Activated T-helper 2 cell treated with anti-CD3 and anti-CD28 coated beads, Interferon-gamma antibody, Interleukin-2, Interleukin-4, amounts not matched to agents 10 μg/mL and 5 μg/mL and 100 μg/mL, durations not matched to agents 14 hours and 24 hours and 36 hours (primary cell): Measurements from ENCODE around the gene DNAJC18. TPM values are rescaled to one million over a fixed set of nuclear protein-coding genes. Genes with fewer than 3 reads are reported as not detected.

Experiments
- DNase-seq: peaks from one replicate; pipeline ENCODE4 v3.0.0; 2021; ENCODE audit warnings: low spot score
- H3K27ac Mint-ChIP-seq: one replicate; pipeline ENCODE4 v1.8.0; 2021; ENCODE audit warnings: mixed read lengths
- H3K27me3 Mint-ChIP-seq: one replicate; pipeline ENCODE4 v1.8.0; 2021; ENCODE audit warnings: low read depth, mixed read lengths
- H3K36me3 Mint-ChIP-seq: one replicate; pipeline ENCODE4 v1.8.0; 2021; ENCODE audit warnings: low read depth, mixed read lengths
- H3K4me1 Mint-ChIP-seq: one replicate; pipeline ENCODE4 v1.8.0; 2021; ENCODE audit warnings: low read depth, mixed read lengths
- H3K4me3 Mint-ChIP-seq: one replicate; pipeline ENCODE4 v1.8.0; 2021; ENCODE audit warnings: low read depth, mild to moderate bottlenecking, moderate library complexity, mixed read lengths
- H3K9me3 Mint-ChIP-seq: one replicate; pipeline ENCODE4 v1.8.0; 2021; ENCODE audit warnings: mixed read lengths
- intact Hi-C: fragments of 100-400 bp; cut with micrococcal nuclease; formaldehyde crosslinking; loops from one replicate; pipeline ENCODE4 v1.15.1; 2023
- total RNA-seq: library from RNA; stranded (reverse); gene quantifications from 2 replicates; pipeline ENCODE4 v1.2.3, GENCODE V29; 2022

The DNAJC18 gene
- total RNA-seq, 1 donor from 2014 or later: 29.8 TPM

- Mint-ChIP-seq H3K36me3 (peaks cover 12% of the 10 kb centered on the region), H3K4me3 (peak overlapping the region; percentile 92), H3K27me3 (no peaks in the 10 kb centered on the region), H3K27ac (peak overlapping the region; percentile 100), H3K4me1 (peaks cover 28% of the 10 kb centered on the region), H3K9me3 (no peaks in the 10 kb centered on the region)
- no peak for DNase-seq
- intact Hi-C loops: loop anchor here (1.0 kb wide), 3 partner anchors 10 to 157 kb away; partner anchors contain the start of gene UBE2D2
These were observed 34.9 kb downstream of the DNAJC18 start for GRCh38 chr5:139404484-139404840.

- peak within 1 kb of the TSS; percentile 92 for H3K4me3 Mint-ChIP-seq
- intact Hi-C loops: loop anchor here (1.0 kb wide), 3 partner anchors 10 to 157 kb away; partner anchors contain the start of gene UBE2D2
- peaks cover 16% of the 10 kb centered on the region for H3K36me3 Mint-ChIP-seq
- DNase-seq: peak; percentile 98
- H3K4me1 Mint-ChIP-seq: peaks cover 31% of the 10 kb centered on the region
- no peaks in the 10 kb centered on the region for H3K9me3 Mint-ChIP-seq
- peak within 1 kb of the TSS; percentile 100 for H3K27ac Mint-ChIP-seq
- H3K27me3 Mint-ChIP-seq: no peaks in the 10 kb centered on the region
These were observed 35.4 kb downstream of the DNAJC18 start, which contains the start of gene SPATA24 for GRCh38 chr5:139403787-139404483. TSS of gene SPATA24 (minus strand) at chr5:139404089. CDS start at chr5:139404060, 29 bp downstream.

GRCh38 chr5:139403418-139403786 is 35.9 kb downstream of the DNAJC18 start:
- peak overlapping the region; percentile 100 for H3K27ac Mint-ChIP-seq
- no peaks in the 10 kb centered on the region for H3K27me3 Mint-ChIP-seq
- intact Hi-C loops: no loop called here
- no peaks in the 10 kb centered on the region for H3K9me3 Mint-ChIP-seq
- peaks cover 16% of the 10 kb centered on the region for H3K36me3 Mint-ChIP-seq
- peak overlapping the region; percentile 92 for H3K4me3 Mint-ChIP-seq
- H3K4me1 Mint-ChIP-seq: peaks cover 31% of the 10 kb centered on the region
- DNase-seq: no peak

GRCh38 chr5:139402561-139403158 is 36.7 kb downstream of the DNAJC18 start:
- peak overlapping the region; percentile 92 for H3K4me3 Mint-ChIP-seq
- peaks cover 31% of the 10 kb centered on the region for H3K4me1 Mint-ChIP-seq
- peak overlapping the region; percentile 100 for H3K27ac Mint-ChIP-seq
- no peak for DNase-seq
- intact Hi-C loops: no loop called here
- no peaks in the 10 kb centered on the region for H3K27me3 Mint-ChIP-seq
- no peaks in the 10 kb centered on the region for H3K9me3 Mint-ChIP-seq
- peaks cover 18% of the 10 kb centered on the region for H3K36me3 Mint-ChIP-seq

- Mint-ChIP-seq H3K4me3 (no peak overlapping the region), H3K4me1 (peaks cover 31% of the 10 kb centered on the region), H3K27ac (no peak overlapping the region), H3K9me3 (no peaks in the 10 kb centered on the region), H3K36me3 (peaks cover 25% of the 10 kb centered on the region), H3K27me3 (no peaks in the 10 kb centered on the region)
- intact Hi-C loops: no loop called here
- DNase-seq: no peak
These were observed 37.8 kb downstream of the DNAJC18 start for GRCh38 chr5:139401546-139401945.

- Mint-ChIP-seq H3K36me3 (peaks cover 38% of the 10 kb centered on the region), H3K9me3 (no peaks in the 10 kb centered on the region), H3K4me3 (no peak overlapping the region), H3K4me1 (peaks cover 41% of the 10 kb centered on the region), H3K27me3 (no peaks in the 10 kb centered on the region), H3K27ac (peak overlapping the region; percentile 57)
- no peak for DNase-seq
- intact Hi-C loops: no loop called here
These were observed 39.7 kb downstream of the DNAJC18 start for GRCh38 chr5:139399501-139400121.

- no peak overlapping the region for H3K4me3 Mint-ChIP-seq
- intact Hi-C loops: no loop called here
- H3K36me3 Mint-ChIP-seq: peaks cover 47% of the 10 kb centered on the region
- no peaks in the 10 kb centered on the region for H3K9me3 Mint-ChIP-seq
- DNase-seq: no peak
- no peaks in the 10 kb centered on the region for H3K27me3 Mint-ChIP-seq
- H3K27ac Mint-ChIP-seq: no peak overlapping the region
- peaks cover 29% of the 10 kb centered on the region for H3K4me1 Mint-ChIP-seq
These were observed 41.4 kb downstream of the DNAJC18 start for GRCh38 chr5:139397921-139398320.

- Mint-ChIP-seq H3K27ac (no peak overlapping the region), H3K36me3 (peaks cover 52% of the 10 kb centered on the region), H3K27me3 (no peaks in the 10 kb centered on the region), H3K9me3 (no peaks in the 10 kb centered on the region), H3K4me1 (peaks cover 27% of the 10 kb centered on the region), H3K4me3 (peak overlapping the region; percentile 11)
- no peak for DNase-seq
- intact Hi-C loops: no loop called here
These were observed 42.6 kb downstream of the DNAJC18 start for GRCh38 chr5:139396691-139397090.

- no peak overlapping the region for H3K27ac Mint-ChIP-seq
- H3K9me3 Mint-ChIP-seq: no peaks in the 10 kb centered on the region
- DNase-seq: no peak
- no peaks in the 10 kb centered on the region for H3K27me3 Mint-ChIP-seq
- H3K4me3 Mint-ChIP-seq: peak overlapping the region; percentile 70
- peaks cover 32% of the 10 kb centered on the region for H3K4me1 Mint-ChIP-seq
- intact Hi-C loops: no loop called here
- H3K36me3 Mint-ChIP-seq: peaks cover 51% of the 10 kb centered on the region
These were observed 43.3 kb downstream of the DNAJC18 start for GRCh38 chr5:139395844-139396640.

- intact Hi-C loops: loop anchor here (5.0 kb wide), 2 partner anchors 123 to 818 kb away; partner anchors contain the start of gene HSPA9
- peaks cover 55% of the 10 kb centered on the region for H3K36me3 Mint-ChIP-seq
- no peak for DNase-seq
- H3K9me3 Mint-ChIP-seq: no peaks in the 10 kb centered on the region
- no peaks in the 10 kb centered on the region for H3K27me3 Mint-ChIP-seq
- peak within 1 kb of the TSS; percentile 97 for H3K27ac Mint-ChIP-seq
- peaks cover 42% of the 10 kb centered on the region for H3K4me1 Mint-ChIP-seq
- H3K4me3 Mint-ChIP-seq: peak within 1 kb of the TSS; percentile 96
These were observed 44.4 kb downstream of the DNAJC18 start, which contains the start of gene PROB1 for GRCh38 chr5:139394654-139395566. TSS of gene PROB1 (minus strand) at chr5:139395104. CDS start at chr5:139395081, 23 bp downstream.

- Mint-ChIP-seq H3K36me3 (peaks cover 58% of the 10 kb centered on the region), H3K27ac (peak overlapping the region; percentile 97), H3K4me3 (peak overlapping the region; percentile 96), H3K27me3 (no peaks in the 10 kb centered on the region), H3K9me3 (no peaks in the 10 kb centered on the region), H3K4me1 (peaks cover 45% of the 10 kb centered on the region)
- peak; percentile 54 for DNase-seq
- intact Hi-C loops: loop anchor here (5.0 kb wide), 2 partner anchors 122 to 817 kb away; partner anchors contain the start of gene HSPA9
These were observed 45.1 kb downstream of the DNAJC18 start for GRCh38 chr5:139394123-139394653.
